K562 (cell line): ENCODE results near the gene NACAD. TPM values are rescaled to one million over a fixed set of nuclear protein-coding genes. Genes with fewer than 3 reads are reported as not detected.

Source experiments
- ATAC-seq: fragments of 200-7000 bp; cut with Tn5 transposase; 3 replicates; pipeline ENCODE4 v1.9.1; 2020; ENCODE audit warnings: moderate library complexity
- BruUV-seq: library from RNA; stranded (reverse); fragments of 400-500 nt; replicated peaks from 2 replicates; lab custom pipeline; 2021; lab: Mats Ljungman, UMichigan
- CTCF ChIA-PET: fragments of 300-600 bp; formaldehyde crosslinking; extraction: SDS; loops from one replicate; lab custom pipeline; 2021; ENCODE audit warnings: low intra/inter-chr PET ratio; lab: Yijun Ruan, JAX
- POLR2A ChIA-PET: fragments of 300-600, 350-650 bp; sonication (Branson Sonifier 250); formaldehyde crosslinking; extraction: SDS; loops from one replicate; lab custom pipeline; 2021; ENCODE audit warnings: antibody characterized with exemption, inconsistent platforms; lab: Yijun Ruan, JAX
- DNase-seq, 4 experiments: peaks; one replicate each; pipeline versions ENCODE4 v3.0.0 to v3.0.0-alpha.2; 2011 to 2018; ENCODE audit warnings: low spot score in 3 of 4, mixed read lengths in 3 of 4; ENCODE audit errors: extremely low read depth in 1 of 4
- FAIRE-seq: peaks from 2 replicates; lab custom pipeline; 2011; peaks lifted over from hg19 to GRCh38; lab: Jason Lieb, UNC
- H2AFZ ChIP-seq: 2 replicates; pipeline ENCODE4 v1.6.0; 2011; ENCODE audit warnings: low read depth, low read length, control low read depth, inconsistent platforms
- H3K27ac ChIP-seq: fragments of 200-600 bp; 3 replicates; pipeline ENCODE4 v1.8.0; 2011; ENCODE audit warnings: low read depth, mild to moderate bottlenecking, control low read depth, inconsistent platforms, low read length, moderate library complexity, mixed read lengths; ENCODE audit errors: extremely low read depth
- H3K27me3 ChIP-seq, 2 experiments: fragments of 300-600 bp in 1 of 2; 2 replicates in 1 of 2; 3 replicates in 1 of 2; pipeline versions ENCODE4 v1.6.0 to v1.8.0; 2011; ENCODE audit warnings: inconsistent platforms in 2 of 2, low read length in 2 of 2, mild to moderate bottlenecking in 1 of 2, mixed read lengths in 1 of 2, moderate library complexity in 1 of 2; ENCODE audit not compliant: control insufficient read depth in 2 of 2, insufficient read depth in 2 of 2
- H3K36me3 ChIP-seq: fragments of 300-600 bp; 3 replicates; pipeline ENCODE4 v1.8.0; 2011; ENCODE audit warnings: mild to moderate bottlenecking, low read length, inconsistent platforms; ENCODE audit not compliant: control insufficient read depth, insufficient read depth
- H3K4me1 ChIP-seq, 2 experiments: fragments of 200-600 bp in 1 of 2; replicated peaks in 1 of 2; 2 replicates in 1 of 2; 3 replicates in 1 of 2; pipeline versions ENCODE4 v1.5.1 to v1.8.0; 2011; ENCODE audit warnings: inconsistent platforms in 2 of 2, low read length in 2 of 2, mild to moderate bottlenecking in 1 of 2, mixed read lengths in 1 of 2, moderate library complexity in 1 of 2; ENCODE audit not compliant: control insufficient read depth in 2 of 2, insufficient read depth in 2 of 2
- H3K4me2 ChIP-seq: 2 replicates; pipeline ENCODE4 v1.6.1; 2011; ENCODE audit warnings: low read length, control low read depth, inconsistent platforms, mixed read lengths; ENCODE audit not compliant: insufficient read depth
- H3K4me3 ChIP-seq: fragments of 200-600 bp; sonication (generic), shearing (Covaris generic); 2 replicates; pipeline ENCODE4 v1.5.1; 2016; ENCODE audit warnings: control low read depth, inconsistent platforms
- H3K79me2 ChIP-seq: fragments of 200-600 bp; 3 replicates; pipeline ENCODE4 v1.8.0; 2011; ENCODE audit warnings: low read length, inconsistent platforms; ENCODE audit not compliant: control insufficient read depth, insufficient read depth
- H3K9ac ChIP-seq, 2 experiments: 2 replicates each; pipeline versions ENCODE4 v1.6.0 to v1.6.1; 2011; ENCODE audit warnings: low read depth in 2 of 2, low read length in 2 of 2, control low read depth in 1 of 2, inconsistent platforms in 1 of 2, mild to moderate bottlenecking in 1 of 2, mixed read lengths in 1 of 2; ENCODE audit not compliant: insufficient read depth in 1 of 2
- H3K9me1 ChIP-seq: one replicate; pipeline ENCODE4 v1.6.0; 2011; ENCODE audit warnings: inconsistent platforms, mild to moderate bottlenecking, low read length, moderate library complexity; ENCODE audit not compliant: control insufficient read depth, insufficient read depth
- H3K9me3 ChIP-seq: replicated peaks from 2 replicates; pipeline ENCODE4 v1.5.1; 2011; ENCODE audit warnings: low read depth, low read length, inconsistent platforms; ENCODE audit not compliant: control insufficient read depth, insufficient read depth
- H4K20me1 ChIP-seq: replicated peaks from 2 replicates; pipeline ENCODE4 v1.6.1; 2011; ENCODE audit warnings: low read length, inconsistent platforms, mixed read lengths; ENCODE audit not compliant: control insufficient read depth, insufficient read depth
- FOSL1 ChIP-seq: fragments of 200-800 bp; sonication (Bioruptor generic); conservative IDR thresholded peaks from 2 replicates; pipeline ENCODE4 v1.6.1; 2016; ENCODE audit warnings: missing genetic modification characterization, missing compliant biosample characterization
- FOXM1 ChIP-seq, 2 experiments: fragments of 450-650 bp in 1 of 2; sonication (generic) in 1 of 2; formaldehyde crosslinking in 1 of 2; IDR thresholded peaks; 2 replicates each; pipeline versions ENCODE4 v1.6.1 to v1.9.0; 2017 to 2022; ENCODE audit warnings: low read depth in 2 of 2, mild to moderate bottlenecking in 2 of 2, missing genetic modification reagents in 1 of 2, moderate library complexity in 1 of 2
- HLTF ChIP-seq: fragments of 450-650 bp; IDR thresholded peaks from 2 replicates; pipeline ENCODE4 v1.6.1; 2016
- JUNB ChIP-seq: fragments of 450-650 bp; formaldehyde crosslinking; conservative IDR thresholded peaks from 2 replicates; pipeline ENCODE4 v1.4.0; 2020; ENCODE audit warnings: mild to moderate bottlenecking
- NFRKB ChIP-seq: fragments of 450-650 bp; IDR thresholded peaks from 2 replicates; pipeline ENCODE4 v1.6.1; 2016; ENCODE audit warnings: low read depth
- WGBS: fragments of 100-300 bp; shearing (Covaris generic); methylation state at CpG from one replicate; pipeline ENCODE4 v1.1.6; 2016; ENCODE audit warnings: low coverage, mixed read lengths; ENCODE audit not compliant: insufficient coverage; ENCODE audit errors: missing lambda C conversion rate; 5-methylcytosine and 5-hydroxymethylcytosine counted together
- in situ Hi-C: fragments of 300-500 bp; cut with MboI; formaldehyde crosslinking; loops from 4 replicates; pipeline ENCODE4 v1.15.0; 2018; ENCODE audit warnings: inconsistent platforms, mixed read lengths
- intact Hi-C: fragments of 100-400 bp; cut with micrococcal nuclease; formaldehyde crosslinking; loops from 2 replicates; pipeline ENCODE4 v1.14.2; 2022
- polyA plus RNA-seq, 8 experiments: library from polyadenylated mRNA; depleted of rRNA in 4 of 8; stranded (reverse) in 5 of 8; unstranded in 3 of 8; fragments of >200 nt; fragmentation: Nextera tagmentation in 2 of 8; fragmentation: Illumina TruSeq in 1 of 8; extraction: Ambion mirVana in 2 of 8; extraction: Trizol in 1 of 8; gene quantifications; 2 replicates each; pipeline versions ENCODE4 v1.2.1 to v1.2.3, GENCODE V29; 2011 to 2014; ENCODE audit warnings: inconsistent platforms in 1 of 8, missing spikeins in 1 of 8
- total RNA-seq, 7 experiments: library from RNA; depleted of rRNA in 6 of 7; stranded (reverse); fragments of >200 nt in 6 of 7; fragmentation: Illumina TruSeq in 2 of 7; extraction: Trizol in 2 of 7; gene quantifications; 2 replicates each; pipeline versions ENCODE4 v1.2.1 to v1.2.3, GENCODE V29; 2011 to 2021; ENCODE audit warnings: low replicate concordance in 1 of 7
- TF ChIP-seq, protein P1 (sequence below), 3 experiments: IDR thresholded peaks in 2 of 3; conservative IDR thresholded peaks in 1 of 3; 2 replicates each; pipeline ENCODE4 v1.5.1; 2011 to 2012; ENCODE audit warnings: low read length in 3 of 3, mild to moderate bottlenecking in 3 of 3, control low read depth in 2 of 3, improper control_type of control experiment in 1 of 3, inconsistent platforms in 1 of 3, low read depth in 1 of 3, mixed read lengths in 1 of 3, moderate library complexity in 1 of 3; ENCODE audit not compliant: insufficient read depth in 2 of 3

Gene NACAD
- total and polyA plus RNA-seq, 9 of the 15 experiments (the other 6 are each of a cell fraction or from before 2014, with no cell fraction given), result under 0.01 to 0.03 (median 0.02) TPM; not detected in 5

DNA sequence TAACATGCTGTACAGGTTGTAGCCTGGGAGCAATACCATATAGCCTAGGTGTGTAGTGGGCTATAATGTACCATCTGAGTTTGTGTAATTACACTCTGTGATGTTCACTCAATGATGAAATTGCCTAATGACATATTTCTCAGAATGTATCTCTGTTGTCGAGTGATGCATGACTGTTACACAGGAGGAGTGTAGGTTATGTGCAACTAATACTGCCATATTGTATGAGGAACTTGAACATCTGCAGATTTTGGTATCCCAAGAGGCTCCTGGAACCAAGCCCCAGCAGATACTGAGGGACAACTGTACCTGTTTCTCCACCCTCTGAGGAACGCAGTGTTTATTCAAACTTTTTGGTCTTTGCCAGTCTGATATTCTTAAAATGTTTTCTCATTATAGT lies 38.6 kb downstream of the NACAD start:
- intact Hi-C loops (no loop called here), in situ Hi-C loops (no loop called here)
- WGBS, result 40% methylated on average over 2 of the region's 2 CpGs
- H3K27ac ChIP-seq, result no peak overlapping the region
- TF ChIP-seq NFRKB (no peak), HLTF (no peak), FOSL1 (tag) (no peak), FOXM1 (IDR thresholded peaks at IDR 0.05; ENCODE audit: low read depth) (no peak), FOXM1 (CRISPR knock-in tag; IDR thresholded peaks at IDR 0.05; ENCODE audit: low read depth) (no peak), JUNB (CRISPR knock-in tag) (no peak)
- TF ChIP-seq, protein P1, sequence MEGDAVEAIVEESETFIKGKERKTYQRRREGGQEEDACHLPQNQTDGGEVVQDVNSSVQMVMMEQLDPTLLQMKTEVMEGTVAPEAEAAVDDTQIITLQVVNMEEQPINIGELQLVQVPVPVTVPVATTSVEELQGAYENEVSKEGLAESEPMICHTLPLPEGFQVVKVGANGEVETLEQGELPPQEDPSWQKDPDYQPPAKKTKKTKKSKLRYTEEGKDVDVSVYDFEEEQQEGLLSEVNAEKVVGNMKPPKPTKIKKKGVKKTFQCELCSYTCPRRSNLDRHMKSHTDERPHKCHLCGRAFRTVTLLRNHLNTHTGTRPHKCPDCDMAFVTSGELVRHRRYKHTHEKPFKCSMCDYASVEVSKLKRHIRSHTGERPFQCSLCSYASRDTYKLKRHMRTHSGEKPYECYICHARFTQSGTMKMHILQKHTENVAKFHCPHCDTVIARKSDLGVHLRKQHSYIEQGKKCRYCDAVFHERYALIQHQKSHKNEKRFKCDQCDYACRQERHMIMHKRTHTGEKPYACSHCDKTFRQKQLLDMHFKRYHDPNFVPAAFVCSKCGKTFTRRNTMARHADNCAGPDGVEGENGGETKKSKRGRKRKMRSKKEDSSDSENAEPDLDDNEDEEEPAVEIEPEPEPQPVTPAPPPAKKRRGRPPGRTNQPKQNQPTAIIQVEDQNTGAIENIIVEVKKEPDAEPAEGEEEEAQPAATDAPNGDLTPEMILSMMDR (IDR thresholded peaks at IDR 0.05 in 2 of 3, conservative IDR thresholded peaks at IDR 0.05 in 1 of 3; ENCODE audit: insufficient read depth in 2 of 3, low read depth in 1 of 3, low read length in 3 of 3), result no peak
- ChIA-PET CTCF (no interaction called here), POLR2A (no interaction called here)
- H3K4me3 ChIP-seq, result no peak overlapping the region
- DNase-seq, result no peak
- ATAC-seq, result no peak
- H3K27me3 ChIP-seq, result no peaks in the 10 kb centered on the region
- no TSS peak for BruUV-seq
- no peaks in the 10 kb centered on the region for H3K79me2 ChIP-seq
- no peak overlapping the region for H2AFZ ChIP-seq
- H4K20me1 ChIP-seq, result no peaks in the 10 kb centered on the region
- no peaks in the 10 kb centered on the region for H3K4me1 ChIP-seq
- H3K9me3 ChIP-seq, result no peaks in the 10 kb centered on the region
- FAIRE-seq, result peak; percentile 23
- no peaks in the 10 kb centered on the region for H3K9me1 ChIP-seq
- H3K4me2 ChIP-seq, result no peak overlapping the region
- H3K36me3 ChIP-seq, result peaks cover 40% of the 10 kb centered on the region
- no peak overlapping the region for H3K9ac ChIP-seq
